PC-3 (cell line): ENCODE measurements around the gene CABLES1.

Experiments used
- EZH2phosphoT487 ChIP-seq: fragments of 300-600 bp; sonication (generic); IDR thresholded peaks from 2 replicates; pipeline ENCODE4 v1.6.1; 2018; ENCODE audit warnings: mild to moderate bottlenecking, antibody characterized with exemption, low read length, borderline replicate concordance
- TF ChIP-seq, protein P1 (sequence below): fragments of 300-600 bp; sonication (generic); conservative IDR thresholded peaks from 2 replicates; pipeline ENCODE4 v1.5.1; 2017; ENCODE audit warnings: antibody characterized with exemption, low read depth, mild to moderate bottlenecking, low read length

DNA sequence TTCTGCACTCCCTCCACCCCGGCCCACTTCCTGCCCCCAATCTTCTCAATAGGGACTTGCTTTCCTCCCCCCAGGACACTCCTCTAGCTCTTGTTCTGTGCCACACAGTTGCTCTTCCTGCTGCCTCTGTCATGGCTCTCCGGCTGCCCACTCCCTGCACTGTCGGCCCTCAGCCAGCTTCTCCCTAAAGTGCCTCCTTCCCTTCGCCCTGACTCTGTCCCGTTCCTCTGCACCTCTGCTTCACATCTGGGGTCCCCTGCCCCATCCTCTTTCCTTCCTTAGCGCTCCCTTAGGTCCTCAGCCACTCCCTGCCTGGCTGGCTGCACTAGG lies 132.1 kb downstream of the CABLES1 start:
- TF ChIP-seq, protein P1, sequence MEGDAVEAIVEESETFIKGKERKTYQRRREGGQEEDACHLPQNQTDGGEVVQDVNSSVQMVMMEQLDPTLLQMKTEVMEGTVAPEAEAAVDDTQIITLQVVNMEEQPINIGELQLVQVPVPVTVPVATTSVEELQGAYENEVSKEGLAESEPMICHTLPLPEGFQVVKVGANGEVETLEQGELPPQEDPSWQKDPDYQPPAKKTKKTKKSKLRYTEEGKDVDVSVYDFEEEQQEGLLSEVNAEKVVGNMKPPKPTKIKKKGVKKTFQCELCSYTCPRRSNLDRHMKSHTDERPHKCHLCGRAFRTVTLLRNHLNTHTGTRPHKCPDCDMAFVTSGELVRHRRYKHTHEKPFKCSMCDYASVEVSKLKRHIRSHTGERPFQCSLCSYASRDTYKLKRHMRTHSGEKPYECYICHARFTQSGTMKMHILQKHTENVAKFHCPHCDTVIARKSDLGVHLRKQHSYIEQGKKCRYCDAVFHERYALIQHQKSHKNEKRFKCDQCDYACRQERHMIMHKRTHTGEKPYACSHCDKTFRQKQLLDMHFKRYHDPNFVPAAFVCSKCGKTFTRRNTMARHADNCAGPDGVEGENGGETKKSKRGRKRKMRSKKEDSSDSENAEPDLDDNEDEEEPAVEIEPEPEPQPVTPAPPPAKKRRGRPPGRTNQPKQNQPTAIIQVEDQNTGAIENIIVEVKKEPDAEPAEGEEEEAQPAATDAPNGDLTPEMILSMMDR, result no peak
- no peak for TF ChIP-seq EZH2phosphoT487
